Large intestine (tissue), 12 donors: ENCODE data around the gene ACTG2. TPM values are rescaled to one million over a fixed set of nuclear protein-coding genes. Genes with fewer than 3 reads are reported as not detected.
A peak's percentile ranks its signal among the peaks of the same experiment; 100 is the strongest.

ENCODE experiments used
- DNase-seq, 2 donors: peaks; one replicate each; pipeline versions ENCODE4 v3.0.0 to v3.0.0-alpha.2; 2013
- H3K27ac ChIP-seq: one replicate; pipeline ENCODE4 v1.5.1; 2013; ENCODE audit warnings: low read length
- H3K27me3 ChIP-seq: 2 replicates; pipeline ENCODE4 v1.6.1; 2013; ENCODE audit warnings: low read length; ENCODE audit not compliant: control insufficient read depth, insufficient read depth
- H3K36me3 ChIP-seq: 2 replicates; pipeline ENCODE4 v1.6.1; 2013; ENCODE audit warnings: low read length; ENCODE audit not compliant: control insufficient read depth, insufficient read depth
- H3K4me1 ChIP-seq: one replicate; pipeline ENCODE4 v1.6.1; 2013; ENCODE audit warnings: low read length; ENCODE audit not compliant: control insufficient read depth, insufficient read depth
- H3K4me3 ChIP-seq: one replicate; pipeline ENCODE4 v1.5.1; 2013; ENCODE audit warnings: low read length
- H3K9me3 ChIP-seq: one replicate; pipeline ENCODE4 v1.6.1; 2013; ENCODE audit warnings: mild to moderate bottlenecking, low read depth, low read length, moderate library complexity; ENCODE audit not compliant: control insufficient read depth
- WGBS: methylation state at CpG from one replicate; pipeline ENCODE4 v1.1.5; 2013; ENCODE audit warnings: low lambda C conversion rate; ENCODE audit not compliant: insufficient coverage; 5-methylcytosine and 5-hydroxymethylcytosine counted together
- long read RNA-seq, 11 donors: transcript quantifications; one replicate each; lab custom pipeline, GENCODE V29; 2026
- polyA plus RNA-seq: library from polyadenylated mRNA; unstranded; fragments of 120-200 nt; gene quantifications from one replicate; pipeline ENCODE4 v1.2.1, GENCODE V29; 2013

ACTG2 gene
- polyA plus RNA-seq, result 913 TPM
- long read RNA-seq, donor 1, transcript ACTG2-207 (4 exons, 540 nt), result minor isoform, 9 of 286 reads
- long read RNA-seq, donor 1, transcript ACTG2-201 (9 exons, 1,530 nt), result major isoform, 143 of 286 reads
- long read RNA-seq, donor 1, partial matches to known transcripts, result 109 of 286 reads
- long read RNA-seq, donor 1, other reads (novel, unspliced or antisense), result 18 of 286 reads
- long read RNA-seq, donor 2, transcript ACTG2-207 (4 exons, 540 nt), result minor isoform, 13 of 681 reads
- long read RNA-seq, donor 2, transcript ACTG2-201 (9 exons, 1,530 nt), result major isoform, 299 of 681 reads
- long read RNA-seq, donor 2, transcript ACTG2-209 (3 exons, 638 nt), result minor isoform, 12 of 681 reads
- long read RNA-seq, donor 2, partial matches to known transcripts, result 312 of 681 reads
- long read RNA-seq, donor 2, other reads (novel, unspliced or antisense), result 42 of 681 reads
- long read RNA-seq, donor 3, result 0 reads
- long read RNA-seq, donor 4, partial matches to known transcripts, result 0 of 2 reads
- long read RNA-seq, donor 4, other reads (novel, unspliced or antisense), result 0 of 2 reads
- long read RNA-seq, donor 5, transcript ACTG2-201 (9 exons, 1,530 nt), result major isoform, 147 of 277 reads
- long read RNA-seq, donor 5, partial matches to known transcripts, result 110 of 277 reads
- long read RNA-seq, donor 5, other reads (novel, unspliced or antisense), result 8 of 277 reads
- long read RNA-seq, donor 6, transcript ACTG2-207 (4 exons, 540 nt), result minor isoform, 18 of 905 reads
- long read RNA-seq, donor 6, transcript ACTG2-209 (3 exons, 638 nt), result minor isoform, 23 of 905 reads
- long read RNA-seq, donor 6, transcript ACTG2-208 (2 exons, 574 nt), result minor isoform, 9 of 905 reads
- long read RNA-seq, donor 6, transcript ACTG2-201 (9 exons, 1,530 nt), result major isoform, 403 of 905 reads
- long read RNA-seq, donor 6, partial matches to known transcripts, result 404 of 905 reads
- long read RNA-seq, donor 6, other reads (novel, unspliced or antisense), result 41 of 905 reads
- long read RNA-seq, donor 7, transcript ACTG2-201 (9 exons, 1,530 nt), result major isoform, 348 of 795 reads
- long read RNA-seq, donor 7, transcript ACTG2-207 (4 exons, 540 nt), result minor isoform, 18 of 795 reads
- long read RNA-seq, donor 7, transcript ACTG2-209 (3 exons, 638 nt), result minor isoform, 10 of 795 reads
- long read RNA-seq, donor 7, transcript ACTG2-203 (8 exons, 1,413 nt), result minor isoform, 6 of 795 reads
- long read RNA-seq, donor 7, partial matches to known transcripts, result 352 of 795 reads
- long read RNA-seq, donor 7, other reads (novel, unspliced or antisense), result 57 of 795 reads
- long read RNA-seq, donor 8, transcript ACTG2-203 (8 exons, 1,413 nt), result minor isoform, 7 of 859 reads
- long read RNA-seq, donor 8, transcript ACTG2-207 (4 exons, 540 nt), result minor isoform, 20 of 859 reads
- long read RNA-seq, donor 8, transcript ACTG2-201 (9 exons, 1,530 nt), result major isoform, 456 of 859 reads
- long read RNA-seq, donor 8, transcript ACTG2-209 (3 exons, 638 nt), result minor isoform, 8 of 859 reads
- long read RNA-seq, donor 8, partial matches to known transcripts, result 325 of 859 reads
- long read RNA-seq, donor 8, other reads (novel, unspliced or antisense), result 38 of 859 reads
- long read RNA-seq, donor 9, transcript ACTG2-207 (4 exons, 540 nt), result minor isoform, 12 of 683 reads
- long read RNA-seq, donor 9, transcript ACTG2-209 (3 exons, 638 nt), result minor isoform, 11 of 683 reads
- long read RNA-seq, donor 9, transcript ACTG2-201 (9 exons, 1,530 nt), result major isoform, 345 of 683 reads
- long read RNA-seq, donor 9, partial matches to known transcripts, result 282 of 683 reads
- long read RNA-seq, donor 9, other reads (novel, unspliced or antisense), result 28 of 683 reads
- long read RNA-seq, donor 10, transcript ACTG2-209 (3 exons, 638 nt), result minor isoform, 8 of 613 reads
- long read RNA-seq, donor 10, transcript ACTG2-201 (9 exons, 1,530 nt), result major isoform, 338 of 613 reads
- long read RNA-seq, donor 10, transcript ACTG2-207 (4 exons, 540 nt), result minor isoform, 11 of 613 reads
- long read RNA-seq, donor 10, partial matches to known transcripts, result 205 of 613 reads
- long read RNA-seq, donor 10, other reads (novel, unspliced or antisense), result 43 of 613 reads
- long read RNA-seq, donor 11, transcript ACTG2-207 (4 exons, 540 nt), result minor isoform, 26 of 814 reads
- long read RNA-seq, donor 11, transcript ACTG2-201 (9 exons, 1,530 nt), result major isoform, 401 of 814 reads
- long read RNA-seq, donor 11, transcript ACTG2-209 (3 exons, 638 nt), result minor isoform, 11 of 814 reads
- long read RNA-seq, donor 11, partial matches to known transcripts, result 328 of 814 reads
- long read RNA-seq, donor 11, other reads (novel, unspliced or antisense), result 43 of 814 reads

DNA sequence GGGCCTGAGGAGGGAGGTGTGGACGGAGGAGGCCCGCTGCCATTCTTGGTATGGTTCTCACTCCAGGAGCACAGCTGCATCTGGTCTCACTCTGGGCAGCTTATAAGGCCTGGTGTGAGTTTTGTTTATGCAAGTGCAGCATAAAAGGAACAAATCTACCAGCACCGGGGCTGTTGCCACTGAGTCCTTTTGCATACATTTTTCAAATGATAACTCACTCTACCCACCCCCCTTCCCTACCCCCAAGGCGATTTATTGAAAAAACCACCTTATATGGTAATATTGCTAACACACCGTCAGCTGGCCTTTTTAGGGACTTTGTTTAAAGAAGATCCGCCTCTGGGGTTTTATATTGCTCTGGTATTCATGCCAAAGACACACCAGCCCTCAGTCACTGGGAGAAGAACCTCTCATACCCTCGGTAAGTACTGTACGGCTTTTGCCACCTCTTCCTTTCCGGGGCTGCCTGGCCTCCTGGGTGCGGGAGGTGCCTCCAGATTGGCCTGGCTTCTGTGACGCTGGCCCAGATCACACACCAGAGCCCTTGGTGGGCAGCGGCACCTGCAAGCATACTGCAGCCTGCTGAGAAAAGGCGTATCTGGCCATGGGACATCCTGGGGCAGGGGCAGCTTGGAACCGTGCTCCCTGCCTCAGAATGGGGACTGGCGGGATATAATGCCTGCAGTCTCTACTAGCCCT lies at the start of gene ACTG2:
ACTG2 (plus strand) TSS at position 378 of the 699 bp plus-strand sequence. CDS start 8,304 bp downstream, outside the sequence.
- Histone ChIP-seq H3K36me3 (no peaks in the 10 kb centered on the region), H3K9me3 (no peaks in the 10 kb centered on the region), H3K4me3 (peak within 1 kb of the TSS; percentile 37), H3K4me1 (no peaks in the 10 kb centered on the region), H3K27ac (peak within 1 kb of the TSS; percentile 70), H3K27me3 (no peaks in the 10 kb centered on the region)
- DNase-seq, result peak; percentile 12 to 42
- WGBS, result no CpG with 5 or more reads among the region's 15 CpGs

- DNase-seq, result no peak
- no peak overlapping the region for H3K4me3 ChIP-seq
- peaks cover 48% of the 10 kb centered on the region for H3K36me3 ChIP-seq
- no peaks in the 10 kb centered on the region for H3K9me3 ChIP-seq
- no CpG with 5 or more reads among the region's 2 CpGs for WGBS
- H3K27me3 ChIP-seq, result no peaks in the 10 kb centered on the region
- H3K27ac ChIP-seq, result no peak overlapping the region
- H3K4me1 ChIP-seq, result peaks cover 8% of the 10 kb centered on the region
Observed at GRCh38 chr2:73844087-73844486, 48.7 kb upstream of the ACTG2 start.

GRCh38 chr2:73850009-73850408 lies 42.8 kb upstream of the ACTG2 start:
- DNase-seq, result no peak
- peaks cover 4% of the 10 kb centered on the region for H3K4me1 ChIP-seq
- H3K36me3 ChIP-seq, result peaks cover 73% of the 10 kb centered on the region
- H3K27ac ChIP-seq, result no peak overlapping the region
- H3K27me3 ChIP-seq, result no peaks in the 10 kb centered on the region
- no CpG with 5 or more reads among the region's 2 CpGs for WGBS
- H3K4me3 ChIP-seq, result no peak overlapping the region
- H3K9me3 ChIP-seq, result no peaks in the 10 kb centered on the region

- Histone ChIP-seq H3K9me3 (no peaks in the 10 kb centered on the region), H3K27me3 (no peaks in the 10 kb centered on the region), H3K36me3 (peaks cover 74% of the 10 kb centered on the region), H3K27ac (peak overlapping the region; percentile 23), H3K4me1 (peaks cover 4% of the 10 kb centered on the region), H3K4me3 (no peak overlapping the region)
- peak; percentile 80 to 90 for DNase-seq
- no CpG with 5 or more reads among the region's 3 CpGs for WGBS
Observed at GRCh38 chr2:73851274-73851673, 41.5 kb upstream of the ACTG2 start.

DNA sequence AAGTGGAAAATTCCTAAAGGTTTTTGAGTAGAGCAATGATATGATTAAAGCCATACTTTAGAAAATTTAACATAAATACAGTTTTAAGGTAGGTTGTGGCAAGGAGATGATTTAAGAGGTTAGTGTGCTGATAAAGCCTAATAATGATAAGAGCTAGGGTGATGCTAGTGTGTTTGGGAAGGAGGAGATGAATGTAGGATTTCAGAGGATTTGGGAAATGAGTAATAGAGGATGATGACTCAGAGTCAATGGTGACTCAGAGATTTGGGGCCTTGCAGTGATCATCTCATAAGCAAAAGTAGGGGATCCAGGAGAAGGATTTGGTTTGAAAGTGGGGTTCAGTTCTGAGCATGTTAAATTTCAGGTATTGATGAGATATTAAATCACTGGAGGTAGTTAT lies 40.8 kb upstream of the ACTG2 start:
- Histone ChIP-seq H3K36me3 (peaks cover 75% of the 10 kb centered on the region), H3K4me1 (peaks cover 4% of the 10 kb centered on the region), H3K27ac (peak overlapping the region; percentile 23), H3K27me3 (no peaks in the 10 kb centered on the region), H3K4me3 (no peak overlapping the region), H3K9me3 (no peaks in the 10 kb centered on the region)
- no peak for DNase-seq

- H3K36me3 ChIP-seq, result peaks cover 67% of the 10 kb centered on the region
- peaks cover 4% of the 10 kb centered on the region for H3K4me1 ChIP-seq
- no CpG with 5 or more reads among the region's 2 CpGs for WGBS
- no peaks in the 10 kb centered on the region for H3K27me3 ChIP-seq
- no peak for DNase-seq
- no peak overlapping the region for H3K4me3 ChIP-seq
- H3K27ac ChIP-seq, result no peak overlapping the region
- H3K9me3 ChIP-seq, result no peaks in the 10 kb centered on the region
Observed at GRCh38 chr2:73855526-73855925, 37.3 kb upstream of the ACTG2 start.

GRCh38 chr2:73856214-73856613 lies 36.6 kb upstream of the ACTG2 start:
- peaks cover 73% of the 10 kb centered on the region for H3K36me3 ChIP-seq
- H3K27me3 ChIP-seq, result no peaks in the 10 kb centered on the region
- no peak for DNase-seq
- no peaks in the 10 kb centered on the region for H3K9me3 ChIP-seq
- no peak overlapping the region for H3K4me3 ChIP-seq
- peaks cover under 1% of the 10 kb centered on the region for H3K4me1 ChIP-seq
- H3K27ac ChIP-seq, result no peak overlapping the region

- H3K36me3 ChIP-seq, result peaks cover 78% of the 10 kb centered on the region
- H3K27ac ChIP-seq, result no peak overlapping the region
- H3K27me3 ChIP-seq, result no peaks in the 10 kb centered on the region
- no peaks in the 10 kb centered on the region for H3K4me1 ChIP-seq
- no peaks in the 10 kb centered on the region for H3K9me3 ChIP-seq
- H3K4me3 ChIP-seq, result no peak overlapping the region
- DNase-seq, result no peak
- no CpG with 5 or more reads among the region's 6 CpGs for WGBS
Observed at GRCh38 chr2:73859721-73860586, 32.9 kb upstream of the ACTG2 start.
